HEK293 (cell line): ENCODE results near the gene CACNA1S.

ENCODE experiments used
- SP2 ChIP-seq: fragments of 450-650 bp; formaldehyde crosslinking; IDR thresholded peaks from 2 replicates; pipeline ENCODE4 v1.5.1; 2016; ENCODE audit warnings: missing biosample characterization, missing genetic modification characterization
- ZBTB11 ChIP-seq: fragments of 450-650 bp; formaldehyde crosslinking; conservative IDR thresholded peaks from 2 replicates; pipeline ENCODE4 v1.5.1; 2016; ENCODE audit warnings: low read depth, missing biosample characterization, missing genetic modification characterization
- ZNF561 ChIP-seq: fragments of 450-650 bp; IDR thresholded peaks from 2 replicates; pipeline ENCODE4 v1.5.1; 2018; ENCODE audit warnings: missing biosample characterization, missing genetic modification characterization, borderline replicate concordance
- ZNF610 ChIP-seq: fragments of 450-650 bp; formaldehyde crosslinking; IDR thresholded peaks from 2 replicates; pipeline ENCODE4 v1.5.1; 2016; ENCODE audit warnings: missing biosample characterization, missing genetic modification characterization, borderline replicate concordance

GRCh38 chr1:201013031-201013485 lies 99.2 kb downstream of the CACNA1S start:
- TF ChIP-seq ZNF561 (tag by site-specific recombination) (no peak), ZNF610 (tag by site-specific recombination) (no peak), ZBTB11 (tag by site-specific recombination) (no peak), SP2 (tag by site-specific recombination) (no peak)
